CD4-positive, alpha-beta T cell treated with Interferon gamma for 1 hour (primary cell): ENCODE results near the gene TUBB6.

Source experiments
- DNase-seq: peaks from one replicate; pipeline ENCODE4 v3.0.0-alpha.2; 2020

TUBB6 gene

GRCh38 chr18:12307701-12308385, at the start of gene TUBB6:
Gene TUBB6 (plus strand): TSS chr18:12308241. CDS start chr18:12308293, 52 bp downstream.
- peak; percentile 30 for DNase-seq

DNA sequence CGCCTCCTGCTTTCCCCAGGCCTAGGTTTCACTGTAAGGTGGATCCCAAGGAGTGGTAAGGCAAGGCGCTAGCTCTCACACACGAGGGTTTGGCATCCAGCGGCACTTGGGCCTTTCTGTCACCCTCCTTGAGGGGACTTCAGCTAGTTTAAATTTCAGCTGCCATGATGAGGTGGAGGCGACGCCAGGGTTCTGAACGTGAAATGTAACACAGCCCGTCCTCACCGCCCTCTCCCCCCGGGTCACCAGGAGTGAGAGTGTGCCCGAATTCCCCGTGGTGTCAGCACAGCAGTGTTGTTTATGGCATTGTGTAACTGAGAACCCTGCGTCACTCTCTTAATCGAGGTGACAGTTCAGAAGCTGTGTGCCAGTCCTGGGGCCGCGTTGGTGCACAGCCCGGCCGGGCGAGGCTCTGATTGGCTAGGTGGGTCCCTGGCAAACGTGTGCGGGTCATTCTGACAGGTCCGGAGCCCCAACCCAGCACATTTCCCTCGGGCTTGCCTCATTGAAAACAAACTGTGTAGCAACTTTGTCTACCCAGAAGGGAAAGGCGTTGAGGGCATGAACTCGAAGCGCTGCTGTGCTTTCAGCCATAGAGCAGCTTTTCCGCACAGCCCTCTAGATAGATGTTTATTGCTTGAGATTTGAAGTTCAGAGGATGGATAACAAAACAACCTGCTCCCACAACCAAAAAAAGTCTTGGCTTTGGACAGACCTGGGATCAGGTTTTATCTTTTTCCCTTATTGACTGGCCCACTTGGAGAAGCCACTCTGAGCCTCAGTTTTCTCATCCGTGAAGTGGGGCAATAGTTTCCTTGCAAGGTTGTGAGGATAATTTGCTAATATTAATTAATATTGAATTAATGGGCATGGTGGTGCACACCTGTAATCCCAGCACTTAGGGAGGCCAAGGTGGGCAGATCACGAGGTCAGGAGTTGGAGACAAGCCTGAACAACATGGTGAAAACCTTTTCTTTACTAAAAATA, 49.0 kb upstream of the TUBB6 start:
- no peak for DNase-seq

GRCh38 chr18:12262748-12263147, 45.3 kb upstream of the TUBB6 start:
- DNase-seq, result no peak

GRCh38 chr18:12264864-12265263, 43.2 kb upstream of the TUBB6 start:
- DNase-seq, result no peak

DNA sequence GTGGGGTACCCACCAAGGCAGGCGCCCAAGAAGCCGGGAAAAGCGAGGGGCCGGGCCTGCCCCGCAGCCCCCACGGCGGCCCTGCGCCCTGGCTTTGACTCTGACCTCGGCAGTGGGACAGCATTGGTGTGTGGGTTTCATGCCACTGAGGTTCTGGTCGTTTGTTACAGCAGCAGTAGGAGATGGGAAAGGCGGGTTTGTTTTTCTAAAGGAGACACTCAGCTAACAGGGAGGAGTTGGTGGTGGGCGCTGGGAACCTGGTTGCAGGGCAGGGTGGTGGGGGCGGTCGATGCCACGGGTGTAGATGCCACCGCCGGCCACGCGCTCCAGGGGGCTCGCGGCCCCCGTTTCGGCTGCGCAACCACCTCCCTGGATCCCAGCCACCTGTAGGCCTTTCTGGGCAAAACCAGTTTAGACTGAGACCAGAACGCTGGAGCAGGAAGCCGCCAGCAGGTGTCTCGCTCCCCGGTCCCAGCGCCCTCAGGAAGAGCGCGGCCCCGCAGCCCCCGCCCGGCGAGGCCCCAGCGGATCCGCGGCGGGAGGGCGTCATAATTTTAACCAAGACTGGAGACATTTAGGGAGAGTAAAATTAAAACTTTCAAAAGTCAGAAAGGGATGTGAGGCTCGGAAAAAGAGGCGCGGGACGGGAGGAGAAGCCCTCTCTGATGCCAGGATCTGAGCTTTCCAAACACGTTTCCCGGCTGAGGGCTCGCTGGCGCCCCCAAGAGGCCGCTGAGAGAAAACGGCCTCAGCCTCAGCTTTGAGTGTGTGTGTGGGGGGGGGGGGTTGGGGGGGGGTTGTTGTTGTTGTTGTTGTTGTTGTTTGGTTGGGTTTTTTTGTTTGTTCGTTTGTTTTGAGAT, 36.4 kb upstream of the TUBB6 start:
- peak; percentile 28 for DNase-seq

DNA sequence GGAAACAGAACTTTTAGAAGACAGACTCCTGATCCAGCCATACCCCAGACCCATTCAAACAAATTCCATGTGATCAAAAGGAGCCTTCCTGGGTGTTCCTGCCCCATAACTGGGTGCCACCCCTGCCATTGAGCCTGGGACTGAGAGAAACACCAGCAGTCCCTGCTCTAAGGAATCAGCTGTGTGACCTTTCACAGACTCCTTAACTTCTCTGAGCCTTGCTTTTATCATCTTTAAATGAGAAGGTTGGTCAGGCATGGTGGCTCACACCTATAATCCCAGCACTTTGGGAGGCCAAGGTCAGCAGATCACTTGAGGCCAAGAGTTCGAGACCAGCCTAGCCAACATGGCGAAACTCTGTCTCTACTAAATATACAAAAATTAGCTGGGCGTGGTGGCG, 33.2 kb upstream of the TUBB6 start:
- no peak for DNase-seq

GRCh38 chr18:12276736-12277554, 31.1 kb upstream of the TUBB6 start:
- DNase-seq, result no peak

DNA sequence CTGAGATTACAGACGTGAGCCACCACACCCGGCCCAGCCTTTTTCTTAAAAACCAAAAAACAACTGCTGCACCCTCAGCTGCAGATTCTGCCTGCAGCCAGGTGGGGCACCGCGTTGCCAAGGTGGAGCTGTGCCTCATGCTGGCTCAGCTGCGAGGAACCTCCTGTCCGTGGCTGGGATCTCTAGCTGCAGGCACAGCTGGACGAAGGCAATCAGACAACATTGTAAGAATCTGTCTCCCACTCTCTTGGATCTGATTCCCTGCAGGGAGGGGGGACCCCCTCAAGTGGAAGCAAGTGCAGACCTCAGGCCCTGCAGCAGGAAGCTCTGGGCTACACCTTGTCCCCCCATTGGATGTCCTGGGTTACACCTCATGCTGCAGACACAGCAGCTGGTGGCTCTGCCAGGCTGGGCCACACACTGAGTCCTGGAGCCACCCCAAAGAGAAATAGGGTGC, 29.8 kb upstream of the TUBB6 start:
- no peak for DNase-seq

DNA sequence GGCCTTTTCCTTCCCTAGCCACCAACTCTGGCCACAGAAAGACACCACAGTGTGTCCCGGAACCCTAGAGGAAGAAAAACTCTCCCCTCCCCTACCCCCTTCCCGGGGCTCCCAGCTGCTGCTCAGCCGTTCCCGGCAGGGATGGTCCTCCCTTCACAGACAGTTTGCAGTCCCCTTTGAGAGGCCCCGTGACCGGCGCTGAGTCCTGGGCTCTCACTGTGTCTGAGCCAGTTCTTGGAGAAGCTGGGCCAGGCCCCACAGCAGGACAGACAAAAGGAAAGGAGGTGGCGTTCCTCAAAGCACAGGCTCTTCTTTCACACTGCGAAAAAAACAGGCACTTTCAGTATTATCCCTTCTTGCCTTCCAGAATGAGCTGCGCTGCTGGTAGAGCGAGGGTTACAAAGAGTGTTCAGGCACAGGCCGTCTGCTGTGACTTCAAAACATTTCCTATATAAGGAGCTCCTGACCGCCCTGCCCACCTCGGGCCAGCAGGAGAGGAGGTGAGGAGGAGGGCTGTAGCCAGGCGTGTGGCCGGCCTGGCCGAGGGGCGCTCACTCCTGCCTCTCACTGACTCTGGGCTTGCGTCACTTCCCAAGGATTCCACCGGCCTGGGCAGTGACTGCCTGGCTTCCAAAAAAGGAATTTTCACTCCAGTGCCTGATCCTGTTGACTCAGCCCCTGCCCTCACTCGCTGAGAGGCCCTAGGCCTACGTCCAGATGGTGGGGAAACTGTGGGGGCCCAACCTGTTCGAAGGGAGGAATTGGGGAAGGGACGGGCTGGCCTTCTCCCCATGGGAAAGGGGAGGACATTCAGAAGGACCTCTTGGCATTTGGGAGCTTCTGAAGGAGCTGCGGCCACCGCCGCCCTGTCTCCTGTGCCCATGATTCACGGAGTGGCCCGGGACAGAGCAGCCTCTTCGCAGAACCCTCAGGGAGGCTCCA, 29.0 kb upstream of the TUBB6 start:
- no peak for DNase-seq

GRCh38 chr18:12279781-12280531, 28.1 kb upstream of the TUBB6 start:
- no peak for DNase-seq

GRCh38 chr18:12281861-12282260, 26.2 kb upstream of the TUBB6 start:
- DNase-seq, result no peak

GRCh38 chr18:12282442-12283039, 25.5 kb upstream of the TUBB6 start:
- no peak for DNase-seq

DNA sequence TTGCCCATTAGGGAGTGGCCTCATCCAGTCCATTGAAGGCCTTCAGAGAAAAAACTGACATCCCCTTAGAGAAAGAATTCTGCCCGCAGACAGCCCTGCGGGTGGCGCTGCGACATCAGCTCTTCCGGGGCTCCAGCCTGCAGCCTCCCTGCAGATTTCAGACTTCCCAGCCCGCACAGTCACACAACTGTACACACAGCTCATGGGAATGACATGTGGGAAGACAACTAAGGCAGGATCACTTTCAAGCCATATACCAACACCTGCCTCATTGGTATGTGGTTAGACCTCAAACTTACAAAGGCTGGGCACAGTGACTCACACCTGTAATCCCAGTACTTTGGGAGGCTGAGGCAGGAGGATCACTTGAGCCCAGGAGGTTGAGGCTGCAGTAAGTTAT, 24.8 kb upstream of the TUBB6 start:
- no peak for DNase-seq

DNA sequence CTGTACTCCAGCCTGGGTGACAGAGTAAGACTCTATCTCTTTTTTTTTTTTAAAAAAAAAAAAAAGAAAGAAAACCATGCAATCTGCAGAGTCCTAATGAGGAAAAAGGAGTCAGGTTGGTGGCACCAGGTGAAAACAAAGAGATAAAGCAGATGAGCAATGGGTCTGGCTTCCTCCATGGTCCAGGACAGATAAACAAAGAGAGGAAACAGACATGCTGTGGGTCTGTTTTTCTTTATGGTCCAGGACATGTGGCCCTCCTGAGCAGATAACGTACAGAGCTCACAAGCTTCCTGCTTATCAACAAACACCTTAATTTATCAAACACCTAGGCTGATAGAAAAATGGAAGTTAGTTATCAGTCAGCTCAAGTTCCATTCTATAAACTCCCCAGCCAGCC, 24.4 kb upstream of the TUBB6 start:
- DNase-seq, result no peak

DNA sequence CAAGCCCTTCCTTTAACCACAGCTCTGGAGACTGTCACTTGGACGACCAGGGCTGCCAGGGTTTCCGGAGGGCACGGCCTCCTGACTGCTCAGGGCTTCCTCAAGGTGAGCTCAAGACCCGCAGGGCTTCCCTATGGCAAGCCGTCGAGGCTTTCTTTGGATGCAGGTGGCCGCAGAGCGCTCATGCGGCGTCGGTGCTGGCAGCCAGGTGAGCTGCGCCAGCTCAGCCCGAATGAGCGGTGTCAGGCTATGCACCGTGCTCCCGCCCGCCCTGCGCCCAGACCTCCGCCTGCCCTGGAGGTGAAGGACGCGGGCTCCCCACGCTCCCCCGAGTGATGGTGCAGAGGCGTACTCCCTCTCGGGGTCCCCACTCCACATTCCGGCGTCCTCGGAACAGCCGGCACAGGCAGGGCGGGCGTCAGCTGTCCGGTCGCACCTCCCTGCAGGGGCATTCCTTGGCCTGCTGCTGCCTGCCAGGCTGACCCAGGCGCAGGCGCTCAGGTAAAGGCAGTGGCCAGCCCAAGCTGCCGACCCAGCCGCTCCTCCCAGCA, 20.8 kb upstream of the TUBB6 start:
- no peak for DNase-seq

- no peak for DNase-seq
Measured at GRCh38 chr18:12287684-12288402, 20.2 kb upstream of the TUBB6 start.

DNA sequence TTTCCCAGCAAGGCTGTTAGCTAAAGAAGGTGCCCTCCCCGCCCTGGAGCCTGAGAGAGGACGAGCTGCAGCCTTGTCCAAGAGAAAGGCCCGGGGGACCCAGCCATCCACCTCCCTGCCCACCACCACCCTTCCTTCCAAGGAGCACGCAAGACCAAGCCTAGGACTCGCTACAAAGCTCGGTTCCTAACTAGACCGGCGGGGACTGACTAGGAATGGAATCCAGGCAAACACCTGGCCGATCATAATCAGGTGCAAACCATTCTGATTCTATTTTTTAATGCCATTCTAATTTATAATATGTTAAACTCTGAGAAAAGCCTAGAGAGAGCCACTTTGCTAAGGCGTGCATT, 19.7 kb upstream of the TUBB6 start:
- no peak for DNase-seq

- DNase-seq, result no peak
Measured at GRCh38 chr18:12290086-12290485, 18.0 kb upstream of the TUBB6 start.

DNA sequence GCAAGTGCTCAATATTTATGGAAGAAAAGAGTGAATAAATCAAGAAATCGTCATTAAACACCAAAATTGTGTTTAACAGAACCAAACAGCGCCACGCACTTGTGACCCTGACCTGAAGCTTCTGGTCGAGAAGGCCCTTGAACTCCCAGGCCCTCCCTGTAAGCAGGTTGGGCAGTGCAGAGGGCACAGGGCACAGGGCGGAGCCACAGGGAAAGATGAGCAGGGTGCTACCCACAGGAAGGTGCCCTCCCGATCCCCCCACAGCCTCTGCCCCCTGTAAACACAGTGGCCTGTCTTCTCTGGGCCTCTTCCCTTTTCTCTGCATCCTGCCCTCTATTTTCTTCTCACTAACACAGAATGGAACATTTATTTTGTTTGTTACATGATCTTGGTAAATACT, 16.9 kb upstream of the TUBB6 start:
- no peak for DNase-seq
